Mucosa of descending colon (tissue), 3 donors: ENCODE results near the gene PICALM. TPM values are rescaled to one million over a fixed set of nuclear protein-coding genes. Genes with fewer than 3 reads are reported as not detected.

Source experiments
- ATAC-seq: fragments of 200-7000 bp; cut with Tn5 transposase; one replicate; pipeline ENCODE4 v1.9.1; 2020; ENCODE audit warnings: mild to moderate bottlenecking, moderate library complexity
- DNase-seq, 3 donors: peaks; one replicate each; pipeline ENCODE4 v3.0.0-alpha.2; 2020
- H3K36me3 ChIP-seq: fragments of 200-600 bp; one replicate; pipeline ENCODE4 v1.8.0; 2021; ENCODE audit warnings: low read depth, mild to moderate bottlenecking
- H3K4me1 ChIP-seq: fragments of 200-600 bp; one replicate; pipeline ENCODE4 v1.8.0; 2021; ENCODE audit warnings: low read depth, mild to moderate bottlenecking
- H3K4me3 ChIP-seq: fragments of 200-600 bp; one replicate; pipeline ENCODE4 v1.8.0; 2021; ENCODE audit warnings: mild to moderate bottlenecking
- H3K9me3 ChIP-seq: fragments of 200-600 bp; one replicate; pipeline ENCODE4 v1.8.0; 2021; ENCODE audit warnings: mild to moderate bottlenecking
- CTCF ChIP-seq: fragments of 200-600 bp; IDR thresholded peaks from one replicate; pipeline ENCODE4 v1.8.0; 2022; ENCODE audit warnings: antibody characterized with exemption, mild to moderate bottlenecking
- intact Hi-C, 2 donors: fragments of 100-400 bp; cut with DNase I in 1 of 2; cut with micrococcal nuclease in 1 of 2; formaldehyde crosslinking; loops; one replicate each; pipeline versions ENCODE4 v1.11.0 to v1.11.1; 2022; cut with DNase I, micrococcal nuclease
- total RNA-seq, 3 donors: library from RNA; stranded (reverse); fragmentation: NEBNext Ultra II Directional in 2 of 3; extraction: Animal tissue kit (Norgen Biotek cat#: 25700) in 2 of 3; gene quantifications; one replicate each; pipeline versions ENCODE4 v1.2.1 to v1.2.4, GENCODE V29; 2021 to 2023
- donor health status: DM: no; HTN: no; CAD: no; lungs with moderate emphysema.
- donor health status: DM: no; HTN: no; CAD: no.
- donor health status: DM: no; HTN: yes; CAD: no.

The PICALM gene
- total RNA-seq, 3 donors from 2014 or later, result 163 to 174 (median 163) TPM

- ATAC-seq, result no peak
- no peaks in the 10 kb centered on the region for H3K9me3 ChIP-seq
- intact Hi-C loops, result no loop called here
- peaks cover 27% of the 10 kb centered on the region for H3K4me1 ChIP-seq
- no peak for DNase-seq
- no peaks in the 10 kb centered on the region for H3K36me3 ChIP-seq
- TF ChIP-seq CTCF, result no peak
- H3K4me3 ChIP-seq, result no peak overlapping the region
These were observed 12.5 kb downstream of the PICALM start for GRCh38 chr11:86056351-86056854.

- TF ChIP-seq CTCF, result no peak
- no peaks in the 10 kb centered on the region for H3K36me3 ChIP-seq
- ATAC-seq (peak; percentile 49), DNase-seq (no peak)
- peaks cover 23% of the 10 kb centered on the region for H3K4me1 ChIP-seq
- H3K9me3 ChIP-seq, result no peaks in the 10 kb centered on the region
- no peak overlapping the region for H3K4me3 ChIP-seq
- intact Hi-C loops, result no loop called here
These were observed 15.9 kb downstream of the PICALM start for GRCh38 chr11:86052693-86053641.

- intact Hi-C loops, result no loop called here
- TF ChIP-seq CTCF, result no peak
- ATAC-seq, result no peak
- Histone ChIP-seq H3K36me3 (no peaks in the 10 kb centered on the region), H3K4me1 (peaks cover 18% of the 10 kb centered on the region), H3K4me3 (no peak overlapping the region), H3K9me3 (no peaks in the 10 kb centered on the region)
- no peak for DNase-seq
These were observed 18.6 kb downstream of the PICALM start for GRCh38 chr11:86050196-86050709.

GRCh38 chr11:86047275-86047991 is 21.5 kb downstream of the PICALM start:
- intact Hi-C loops, result no loop called here
- Histone ChIP-seq H3K36me3 (no peaks in the 10 kb centered on the region), H3K9me3 (no peaks in the 10 kb centered on the region), H3K4me3 (no peak overlapping the region), H3K4me1 (peaks cover under 1% of the 10 kb centered on the region)
- no peak for DNase-seq
- ATAC-seq, result no peak
- TF ChIP-seq CTCF, result no peak

- Histone ChIP-seq H3K4me3 (no peak overlapping the region), H3K4me1 (peaks cover 5% of the 10 kb centered on the region), H3K36me3 (no peaks in the 10 kb centered on the region), H3K9me3 (no peaks in the 10 kb centered on the region)
- no peak for TF ChIP-seq CTCF
- intact Hi-C loops, result no loop called here
- DNase-seq (no peak), ATAC-seq (no peak)
These were observed 22.8 kb downstream of the PICALM start for GRCh38 chr11:86046116-86046515.
